Measurements from ENCODE around the gene CFAP65. TPM values are rescaled to one million over a fixed set of nuclear protein-coding genes. Genes with fewer than 3 reads are reported as not detected.

The CFAP65 gene
- total RNA-seq, 1 experiment from 2014 or later, result not detected

- DNase-seq (ENCODE audit: low spot score), result no peak
- in situ Hi-C loops (cut with HindIII; ENCODE audit: low sequenced_read_pairs), result no loop called here
These were observed 19.8 kb upstream of the CFAP65 start, which contains the start of gene IHH for GRCh38 chr2:219060821-219061791. IHH (minus strand) TSS chr2:219060921; CDS start chr2:219060467, 454 bp downstream.

GRCh38 chr2:219059725-219060682 lies 18.7 kb upstream of the CFAP65 start:
- no peak for DNase-seq (ENCODE audit: low spot score)

GRCh38 chr2:219059375-219059724 lies 18.0 kb upstream of the CFAP65 start:
- DNase-seq (ENCODE audit: low spot score), result no peak
- in situ Hi-C loops (cut with HindIII; ENCODE audit: low sequenced_read_pairs), result no loop called here

More at GRCh38 chr2:219059725-219060682, 18.7 kb upstream of the CFAP65 start:
- in situ Hi-C loops (cut with HindIII; ENCODE audit: low sequenced_read_pairs), result no loop called here

- DNase-seq (ENCODE audit: low spot score), result no peak
- in situ Hi-C loops (cut with HindIII; ENCODE audit: low sequenced_read_pairs), result no loop called here
These were observed 17.4 kb upstream of the CFAP65 start for GRCh38 chr2:219058541-219059374.

GRCh38 chr2:219057709-219058540 lies 16.6 kb upstream of the CFAP65 start:
- in situ Hi-C loops (cut with HindIII; ENCODE audit: low sequenced_read_pairs), result no loop called here
- peak; percentile 74 for DNase-seq (ENCODE audit: low spot score)

- peak; percentile 13 for DNase-seq (ENCODE audit: low spot score)
These were observed 15.8 kb upstream of the CFAP65 start for GRCh38 chr2:219056896-219057708.

GRCh38 chr2:219056176-219056895 lies 15.0 kb upstream of the CFAP65 start:
- in situ Hi-C loops (cut with HindIII; ENCODE audit: low sequenced_read_pairs), result no loop called here
- no peak for DNase-seq (ENCODE audit: low spot score)

More at GRCh38 chr2:219056896-219057708, 15.8 kb upstream of the CFAP65 start:
- in situ Hi-C loops (cut with HindIII; ENCODE audit: low sequenced_read_pairs), result no loop called here

- DNase-seq (ENCODE audit: low spot score), result no peak
- in situ Hi-C loops (cut with HindIII; ENCODE audit: low sequenced_read_pairs), result no loop called here
These were observed 13.9 kb upstream of the CFAP65 start for GRCh38 chr2:219054956-219055903.

- no peak for DNase-seq (ENCODE audit: low spot score)
- in situ Hi-C loops (cut with HindIII; ENCODE audit: low sequenced_read_pairs), result no loop called here
These were observed 8.0 kb upstream of the CFAP65 start for GRCh38 chr2:219049282-219049681.

- in situ Hi-C loops (cut with HindIII; ENCODE audit: low sequenced_read_pairs), result no loop called here
- no peak for DNase-seq (ENCODE audit: low spot score)
These were observed 4.7 kb upstream of the CFAP65 start for GRCh38 chr2:219045937-219046550.

GRCh38 chr2:219042750-219043149 lies 1.4 kb upstream of the CFAP65 start:
- DNase-seq (ENCODE audit: low spot score), result no peak
- in situ Hi-C loops (cut with HindIII; ENCODE audit: low sequenced_read_pairs), result no loop called here

- DNase-seq (ENCODE audit: low spot score), result no peak
- in situ Hi-C loops (cut with HindIII; ENCODE audit: low sequenced_read_pairs), result no loop called here
These were observed 841 bp upstream of the CFAP65 start for GRCh38 chr2:219042157-219042556.

- DNase-seq (ENCODE audit: low spot score), result no peak
- in situ Hi-C loops (cut with HindIII; ENCODE audit: low sequenced_read_pairs), result no loop called here
These were observed 2.7 kb downstream of the CFAP65 start for GRCh38 chr2:219038600-219038999.

- in situ Hi-C loops (cut with HindIII; ENCODE audit: low sequenced_read_pairs), result no loop called here
These were observed 3.4 kb downstream of the CFAP65 start for GRCh38 chr2:219037783-219038499.

GRCh38 chr2:219035942-219036341 lies 5.4 kb downstream of the CFAP65 start:
- in situ Hi-C loops (cut with HindIII; ENCODE audit: low sequenced_read_pairs), result no loop called here
- DNase-seq (ENCODE audit: low spot score), result no peak

More at GRCh38 chr2:219037783-219038499, 3.4 kb downstream of the CFAP65 start:
- DNase-seq (ENCODE audit: low spot score), result no peak

Data from G401 (cell line).